Measurements from ENCODE around the gene FANK1. TPM values are rescaled to one million over a fixed set of nuclear protein-coding genes. Genes with fewer than 3 reads are reported as not detected.

The FANK1 gene
- total and polyA plus RNA-seq, 2 experiments from 2014 or later = 11.5 to 19.2 TPM

DNA sequence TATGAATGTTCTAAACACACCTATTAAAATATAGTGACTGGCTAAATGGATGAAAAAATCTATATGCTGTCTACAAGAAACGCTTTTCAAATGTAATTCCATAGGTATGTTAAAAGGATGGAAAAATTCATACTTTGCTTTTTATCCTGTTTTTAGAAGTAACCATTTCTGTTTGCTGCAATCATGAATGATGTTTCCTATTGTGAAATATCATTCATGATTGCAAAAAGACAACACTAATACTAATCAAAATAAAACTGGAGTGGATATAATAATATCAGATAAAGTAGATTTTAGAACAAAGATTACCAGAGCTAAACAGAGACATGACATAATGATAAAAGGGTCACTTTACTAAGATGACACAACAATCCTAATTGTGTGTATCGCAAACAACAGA, 138.2 kb downstream of the FANK1 start:
- no peaks in the 10 kb centered on the region for H3K4me1 ChIP-seq (ENCODE audit: low read depth)
- H3K36me3 ChIP-seq = no peaks in the 10 kb centered on the region
- no peaks in the 10 kb centered on the region for H3K27me3 ChIP-seq
- no peaks in the 10 kb centered on the region for H3K9me3 ChIP-seq (ENCODE audit: low read depth)
- no peak overlapping the region for H3K27ac ChIP-seq
- H3K4me3 ChIP-seq = no peak overlapping the region
- TF ChIP-seq CTCF (IDR thresholded peaks at IDR 0.05; ENCODE audit: low read depth, low read length) = no peak
- DNase-seq (ENCODE audit: low read depth in 1 of 2, low spot score in 1 of 2) = no peak

DNA sequence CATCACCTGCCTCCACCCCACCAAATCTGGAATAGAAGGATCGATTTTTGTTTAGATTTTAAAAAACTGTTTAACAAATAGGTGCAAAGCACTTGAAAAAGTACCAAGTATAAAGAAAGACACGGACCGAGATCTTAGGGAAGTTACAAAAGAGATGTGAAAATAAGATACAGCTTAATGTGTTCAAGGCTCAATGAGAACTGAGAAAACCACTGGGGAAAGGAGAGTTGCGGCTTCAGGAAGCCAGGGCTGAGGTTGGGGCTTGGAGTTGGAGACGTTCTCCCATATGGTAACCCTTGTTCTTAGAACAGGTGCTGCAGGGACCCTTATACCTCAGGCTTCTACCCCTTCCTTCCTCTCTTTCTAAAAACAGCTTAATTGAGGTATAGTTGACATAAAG, 140.2 kb downstream of the FANK1 start:
- Histone ChIP-seq H3K4me3 (no peak overlapping the region), H3K36me3 (no peaks in the 10 kb centered on the region), H3K27me3 (no peaks in the 10 kb centered on the region), H3K9me3 (ENCODE audit: low read depth) (no peaks in the 10 kb centered on the region), H3K4me1 (ENCODE audit: low read depth) (no peaks in the 10 kb centered on the region), H3K27ac (no peak overlapping the region)
- TF ChIP-seq CTCF (IDR thresholded peaks at IDR 0.05; ENCODE audit: low read depth, low read length) = no peak
- DNase-seq (ENCODE audit: low read depth in 1 of 2, low spot score in 1 of 2) = no peak

GRCh38 chr10:126037946-126038345, 141.6 kb downstream of the FANK1 start:
- TF ChIP-seq CTCF (IDR thresholded peaks at IDR 0.05; ENCODE audit: low read depth, low read length) = no peak
- Histone ChIP-seq H3K4me1 (ENCODE audit: low read depth) (no peaks in the 10 kb centered on the region), H3K27me3 (no peaks in the 10 kb centered on the region), H3K4me3 (no peak overlapping the region), H3K9me3 (ENCODE audit: low read depth) (no peaks in the 10 kb centered on the region), H3K27ac (no peak overlapping the region), H3K36me3 (no peaks in the 10 kb centered on the region)
- no peak for DNase-seq (ENCODE audit: low read depth in 1 of 2, low spot score in 1 of 2)

GRCh38 chr10:126041117-126041516, 144.8 kb downstream of the FANK1 start:
- Histone ChIP-seq H3K27ac (no peak overlapping the region), H3K27me3 (no peaks in the 10 kb centered on the region), H3K9me3 (ENCODE audit: low read depth) (no peaks in the 10 kb centered on the region), H3K4me3 (no peak overlapping the region), H3K4me1 (ENCODE audit: low read depth) (no peaks in the 10 kb centered on the region), H3K36me3 (no peaks in the 10 kb centered on the region)
- DNase-seq (ENCODE audit: low read depth in 1 of 2, low spot score in 1 of 2) = no peak
- TF ChIP-seq CTCF (IDR thresholded peaks at IDR 0.05; ENCODE audit: low read depth, low read length) = no peak

- no peaks in the 10 kb centered on the region for H3K36me3 ChIP-seq
- no peaks in the 10 kb centered on the region for H3K4me1 ChIP-seq (ENCODE audit: low read depth)
- H3K4me3 ChIP-seq = no peak overlapping the region
- no peaks in the 10 kb centered on the region for H3K27me3 ChIP-seq
- TF ChIP-seq CTCF (IDR thresholded peaks at IDR 0.05; ENCODE audit: low read depth, low read length) = no peak
- no peak overlapping the region for H3K27ac ChIP-seq
- peak in 1 of 2 donors; percentile 92 for DNase-seq (ENCODE audit: low read depth in 1 of 2, low spot score in 1 of 2)
- no peaks in the 10 kb centered on the region for H3K9me3 ChIP-seq (ENCODE audit: low read depth)
Measured at GRCh38 chr10:126041804-126042231, 145.5 kb downstream of the FANK1 start.

GRCh38 chr10:126042354-126042753, 146.0 kb downstream of the FANK1 start:
- Histone ChIP-seq H3K9me3 (ENCODE audit: low read depth) (no peaks in the 10 kb centered on the region), H3K36me3 (no peaks in the 10 kb centered on the region), H3K4me1 (ENCODE audit: low read depth) (no peaks in the 10 kb centered on the region), H3K4me3 (no peak overlapping the region), H3K27ac (no peak overlapping the region), H3K27me3 (no peaks in the 10 kb centered on the region)
- TF ChIP-seq CTCF (IDR thresholded peaks at IDR 0.05; ENCODE audit: low read depth, low read length) = no peak
- DNase-seq (ENCODE audit: low read depth in 1 of 2, low spot score in 1 of 2) = no peak

All from cardiac muscle cell (in vitro differentiated cells and primary cell).